Esophagus muscularis mucosa (tissue), 4 donors: Measurements from ENCODE around the gene DUSP21. TPM values are rescaled to one million over a fixed set of nuclear protein-coding genes. Genes with fewer than 3 reads are reported as not detected.
A peak's percentile ranks its signal among the peaks of the same experiment; 100 is the strongest.

Experiments
- DNase-seq: peaks from one replicate; pipeline ENCODE4 v3.0.0-alpha.2; 2017; ENCODE audit errors: extremely low spot score
- H3K27ac ChIP-seq, 4 donors: fragments of 200-600 bp; sonication (generic); replicated peaks in 1 of 4; 1 replicate in 3 of 4; 2 replicates in 1 of 4; pipeline ENCODE4 v1.5.1; 2016 to 2019; ENCODE audit warnings: mild to moderate bottlenecking in 1 of 4
- H3K27me3 ChIP-seq, 4 donors: fragments of 200-600 bp; sonication (generic); one replicate each; pipeline versions ENCODE4 v1.5.1 to v1.6.0; 2016 to 2019
- H3K36me3 ChIP-seq, 4 donors: fragments of 200-600 bp; sonication (generic); one replicate each; pipeline ENCODE4 v1.5.1; 2016 to 2019
- H3K4me1 ChIP-seq, 4 donors: fragments of 200-600 bp; sonication (generic); one replicate each; pipeline ENCODE4 v1.5.1; 2016 to 2019
- H3K4me3 ChIP-seq, 4 donors: fragments of 200-600 bp; sonication (generic); 1 replicate in 2 of 4; 2 replicates in 2 of 4; pipeline ENCODE4 v1.5.1; 2016 to 2019; ENCODE audit warnings: mild to moderate bottlenecking in 4 of 4, moderate library complexity in 1 of 4
- H3K9me3 ChIP-seq, 4 donors: fragments of 200-600 bp; sonication (generic); 1 replicate in 3 of 4; 2 replicates in 1 of 4; pipeline ENCODE4 v1.5.1; 2016 to 2019
- EP300 ChIP-seq: sonication (generic); formaldehyde crosslinking; IDR thresholded peaks from one replicate; pipeline ENCODE4 v1.6.1; 2017; ENCODE audit warnings: antibody characterized with exemption
- POLR2A ChIP-seq: fragments of 450-650 bp; IDR thresholded peaks from one replicate; pipeline ENCODE4 v1.6.1; 2017; ENCODE audit warnings: antibody characterized with exemption, moderate library complexity, mild to moderate bottlenecking, low read depth
- POLR2AphosphoS5 ChIP-seq, 2 donors: sonication (generic); formaldehyde crosslinking; IDR thresholded peaks; one replicate each; pipeline ENCODE4 v1.6.1; 2017; ENCODE audit warnings: antibody characterized with exemption in 2 of 2
- WGBS: methylation state at CpG from one replicate; pipeline ENCODE4 v1.1.5; 2018; 5-methylcytosine and 5-hydroxymethylcytosine counted together
- intact Hi-C: fragments of 100-400 bp; cut with DNase I; formaldehyde crosslinking; loops from one replicate; pipeline ENCODE4 v1.15.1; 2023
- total RNA-seq, 4 donors: library from RNA; depleted of rRNA; stranded (reverse); fragments of >200 nt; gene quantifications; one replicate each; pipeline versions ENCODE4 v1.1.0 to v1.2.1, GENCODE V29; 2016
- TF ChIP-seq, protein P1 (sequence below), 3 experiments: fragments of 200-600 bp in 2 of 3; fragments of 450-650 bp in 1 of 3; sonication (generic) in 2 of 3; IDR thresholded peaks; one replicate each; pipeline ENCODE4 v1.5.1; 2017 to 2019; ENCODE audit warnings: antibody characterized with exemption in 3 of 3, mild to moderate bottlenecking in 2 of 3, moderate library complexity in 1 of 3

DUSP21 gene
- total RNA-seq, 4 donors from 2014 or later, result not detected

- peak overlapping the region; percentile 97 to 100 (median 99) for H3K27ac ChIP-seq
- no peak for TF ChIP-seq EP300
- TF ChIP-seq, protein P1, sequence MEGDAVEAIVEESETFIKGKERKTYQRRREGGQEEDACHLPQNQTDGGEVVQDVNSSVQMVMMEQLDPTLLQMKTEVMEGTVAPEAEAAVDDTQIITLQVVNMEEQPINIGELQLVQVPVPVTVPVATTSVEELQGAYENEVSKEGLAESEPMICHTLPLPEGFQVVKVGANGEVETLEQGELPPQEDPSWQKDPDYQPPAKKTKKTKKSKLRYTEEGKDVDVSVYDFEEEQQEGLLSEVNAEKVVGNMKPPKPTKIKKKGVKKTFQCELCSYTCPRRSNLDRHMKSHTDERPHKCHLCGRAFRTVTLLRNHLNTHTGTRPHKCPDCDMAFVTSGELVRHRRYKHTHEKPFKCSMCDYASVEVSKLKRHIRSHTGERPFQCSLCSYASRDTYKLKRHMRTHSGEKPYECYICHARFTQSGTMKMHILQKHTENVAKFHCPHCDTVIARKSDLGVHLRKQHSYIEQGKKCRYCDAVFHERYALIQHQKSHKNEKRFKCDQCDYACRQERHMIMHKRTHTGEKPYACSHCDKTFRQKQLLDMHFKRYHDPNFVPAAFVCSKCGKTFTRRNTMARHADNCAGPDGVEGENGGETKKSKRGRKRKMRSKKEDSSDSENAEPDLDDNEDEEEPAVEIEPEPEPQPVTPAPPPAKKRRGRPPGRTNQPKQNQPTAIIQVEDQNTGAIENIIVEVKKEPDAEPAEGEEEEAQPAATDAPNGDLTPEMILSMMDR (IDR thresholded peaks at IDR 0.05), result no peak
- no peak for TF ChIP-seq POLR2A
- peak in 1 of 2 donors; percentile 25 for TF ChIP-seq POLR2AphosphoS5 (IDR thresholded peaks at IDR 0.05)
- H3K4me3 ChIP-seq, result peak overlapping the region; percentile 83 to 98 (median 91)
- no peak for DNase-seq
- no peaks in the 10 kb centered on the region for H3K9me3 ChIP-seq
- H3K36me3 ChIP-seq, result no peaks in the 10 kb centered on the region
- 18% methylated on average over 2 of the region's 60 CpGs for WGBS
- intact Hi-C loops, result loop anchor here (5.0 to 10.0 kb wide), 3 partner anchors 195 to 633 kb away; partner anchors contain the start of gene FUNDC1
- H3K4me1 ChIP-seq, result peaks cover 18 to 47% (median 27%) of the 10 kb centered on the region in 4 donors
- H3K27me3 ChIP-seq, result no peaks in the 10 kb centered on the region
Observed at GRCh38 chrX:44871931-44872820, 28.4 kb downstream of the DUSP21 start.

DNA sequence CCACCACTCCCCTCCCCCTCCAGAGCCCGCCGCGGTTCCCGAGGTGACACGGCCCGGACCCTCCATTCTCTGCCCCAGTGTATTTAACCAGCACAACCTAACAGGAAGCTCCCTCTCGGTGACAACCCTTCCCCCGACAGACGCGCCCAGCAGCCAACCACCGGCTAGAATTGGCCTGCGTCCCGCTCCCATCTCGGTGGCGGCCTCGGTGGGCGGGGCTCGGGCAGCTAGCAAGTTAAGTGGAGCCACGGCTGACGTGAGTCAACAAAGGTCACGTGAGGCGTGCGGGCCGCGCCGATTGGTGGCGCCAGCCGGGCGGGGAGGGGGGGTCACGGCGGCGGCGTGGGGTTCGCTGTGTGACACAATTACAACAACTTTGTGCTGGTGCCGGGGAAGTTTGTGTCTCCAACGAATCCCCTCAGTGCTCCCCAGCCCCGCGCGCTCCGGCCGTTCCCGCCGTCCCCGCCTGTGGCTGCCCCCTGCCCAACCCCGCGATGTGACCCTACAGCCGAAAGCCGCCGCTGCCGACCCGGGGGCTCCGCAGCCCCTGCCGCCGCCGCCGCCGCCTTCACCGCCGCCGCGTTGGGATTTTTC, 29.1 kb downstream of the DUSP21 start, which contains the start of gene KDM6A:
Gene KDM6A (plus strand): TSS at position 368 of the 594 bp plus-strand sequence. CDS start 364 bp downstream, outside the sequence.
- no peaks in the 10 kb centered on the region for H3K9me3 ChIP-seq
- intact Hi-C loops, result loop anchor here (5.0 to 10.0 kb wide), 3 partner anchors 194 to 632 kb away; partner anchors contain the start of gene FUNDC1
- H3K36me3 ChIP-seq, result no peaks in the 10 kb centered on the region
- H3K4me3 ChIP-seq, result peak within 1 kb of the TSS; percentile 83 to 98 (median 91)
- 1% methylated on average over 16 of the region's 61 CpGs for WGBS
- H3K4me1 ChIP-seq, result peaks cover 18 to 52% (median 31%) of the 10 kb centered on the region in 4 donors
- DNase-seq, result peak; percentile 98
- H3K27me3 ChIP-seq, result no peaks in the 10 kb centered on the region
- H3K27ac ChIP-seq, result peak within 1 kb of the TSS; percentile 97 to 100 (median 99)
- no peak for TF ChIP-seq EP300
- TF ChIP-seq POLR2A, result peak; percentile 65
- peak; percentile 91 to 92 for TF ChIP-seq POLR2AphosphoS5 (IDR thresholded peaks at IDR 0.05)
- TF ChIP-seq, protein P1 (IDR thresholded peaks at IDR 0.05), result no peak

DNA sequence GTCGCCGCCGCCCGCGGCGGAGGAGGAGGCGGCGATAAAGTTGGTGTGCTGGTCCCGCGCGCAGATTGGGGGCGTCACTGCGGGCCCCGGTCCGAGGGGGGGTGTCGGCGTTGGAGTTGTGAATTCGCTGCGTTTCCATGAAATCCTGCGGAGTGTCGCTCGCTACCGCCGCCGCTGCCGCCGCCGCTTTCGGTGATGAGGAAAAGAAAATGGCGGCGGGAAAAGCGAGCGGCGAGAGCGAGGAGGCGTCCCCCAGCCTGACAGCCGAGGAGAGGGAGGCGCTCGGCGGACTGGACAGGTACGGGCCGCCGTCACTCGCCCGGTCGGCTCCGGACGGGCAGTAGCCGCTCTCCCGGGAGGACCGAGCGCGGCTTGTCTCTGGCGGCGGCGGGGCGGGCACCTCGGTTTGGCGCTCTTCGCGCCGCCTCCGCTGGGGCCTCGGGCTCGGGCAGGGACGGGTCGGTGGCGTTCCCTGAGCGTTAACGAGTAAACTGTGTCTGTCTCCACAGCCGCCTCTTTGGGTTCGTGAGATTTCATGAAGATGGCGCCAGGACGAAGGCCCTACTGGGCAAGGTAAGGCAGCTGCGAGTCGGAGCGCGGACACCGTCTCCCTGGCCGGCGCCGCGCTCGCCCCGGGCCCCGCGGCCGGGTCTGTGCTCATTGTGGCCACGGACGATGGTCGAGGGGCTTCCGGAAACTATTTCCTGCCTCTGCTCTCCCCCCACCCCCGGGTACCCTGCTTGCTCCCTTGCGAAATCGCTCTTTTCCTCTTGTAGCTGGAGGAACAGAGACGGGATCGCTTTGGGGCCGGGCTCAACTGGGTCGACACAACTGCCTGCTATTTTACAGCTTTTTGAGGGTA, 29.8 kb downstream of the DUSP21 start:
- TF ChIP-seq POLR2AphosphoS5 (IDR thresholded peaks at IDR 0.05) (peak in 1 of 2 donors; percentile 20), POLR2A (no peak), EP300 (no peak)
- TF ChIP-seq, protein P1 (IDR thresholded peaks at IDR 0.05), result no peak
- no peaks in the 10 kb centered on the region for H3K27me3 ChIP-seq
- peak overlapping the region; percentile 97 to 100 (median 99) for H3K27ac ChIP-seq
- no peak for DNase-seq
- 0% methylated on average over 48 of the region's 99 CpGs for WGBS
- intact Hi-C loops, result loop anchor here (5.0 to 10.0 kb wide), 3 partner anchors 194 to 631 kb away; partner anchors contain the start of gene FUNDC1
- peak overlapping the region; percentile 83 to 98 (median 91) for H3K4me3 ChIP-seq
- H3K4me1 ChIP-seq, result peaks cover 21 to 59% (median 38%) of the 10 kb centered on the region in 4 donors
- no peaks in the 10 kb centered on the region for H3K36me3 ChIP-seq
- H3K9me3 ChIP-seq, result no peaks in the 10 kb centered on the region
